Immature natural killer cell (primary cell): ENCODE data around the gene SLC30A3. TPM values are rescaled to one million over a fixed set of nuclear protein-coding genes. Genes with fewer than 3 reads are reported as not detected.
"Not testable (repeated sequence)": the region's sequence is repeated elsewhere in the genome, so short reads cannot be mapped to it uniquely, and the experiment has no call there.

Experiments used
- DNase-seq, 3 donors: peaks; one replicate each; pipeline ENCODE4 v3.0.0; 2022; ENCODE audit warnings: mixed read lengths in 1 of 3
- H3K27ac Mint-ChIP-seq, 6 donors: one replicate each; pipeline ENCODE4 v1.8.0; 2020; ENCODE audit warnings: mixed read lengths in 6 of 6, mild to moderate bottlenecking in 5 of 6, inconsistent platforms in 4 of 6, moderate library complexity in 3 of 6
- H3K27me3 Mint-ChIP-seq, 3 donors: one replicate each; pipeline ENCODE4 v1.8.0; 2020 to 2021; ENCODE audit warnings: low read depth in 3 of 3, mild to moderate bottlenecking in 3 of 3, mixed read lengths in 3 of 3, moderate library complexity in 3 of 3, inconsistent platforms in 1 of 3
- H3K36me3 Mint-ChIP-seq, 3 donors: one replicate each; pipeline ENCODE4 v1.8.0; 2020; ENCODE audit warnings: mixed read lengths in 3 of 3, inconsistent platforms in 2 of 3, mild to moderate bottlenecking in 2 of 3
- H3K4me1 Mint-ChIP-seq, 2 donors: one replicate each; pipeline ENCODE4 v1.8.0; 2020; ENCODE audit warnings: inconsistent platforms in 2 of 2, mild to moderate bottlenecking in 2 of 2, mixed read lengths in 2 of 2, moderate library complexity in 1 of 2
- H3K4me3 Mint-ChIP-seq, 5 donors: one replicate each; pipeline ENCODE4 v1.8.0; 2020; ENCODE audit warnings: mild to moderate bottlenecking in 5 of 5, mixed read lengths in 5 of 5, inconsistent platforms in 3 of 5, moderate library complexity in 3 of 5
- H3K9me3 Mint-ChIP-seq, 6 donors: one replicate each; pipeline ENCODE4 v1.8.0; 2020; ENCODE audit warnings: mild to moderate bottlenecking in 6 of 6, mixed read lengths in 6 of 6, inconsistent platforms in 4 of 6, moderate library complexity in 3 of 6
- polyA plus RNA-seq, 3 donors: library from polyadenylated mRNA; unstranded; fragments of 300-500 nt; fragmentation: Illumina TruSeq; gene quantifications; one replicate each; pipeline ENCODE4 v1.2.3, GENCODE V29; 2021

Gene SLC30A3
- polyA plus RNA-seq, 3 donors from 2014 or later = not detected

DNA sequence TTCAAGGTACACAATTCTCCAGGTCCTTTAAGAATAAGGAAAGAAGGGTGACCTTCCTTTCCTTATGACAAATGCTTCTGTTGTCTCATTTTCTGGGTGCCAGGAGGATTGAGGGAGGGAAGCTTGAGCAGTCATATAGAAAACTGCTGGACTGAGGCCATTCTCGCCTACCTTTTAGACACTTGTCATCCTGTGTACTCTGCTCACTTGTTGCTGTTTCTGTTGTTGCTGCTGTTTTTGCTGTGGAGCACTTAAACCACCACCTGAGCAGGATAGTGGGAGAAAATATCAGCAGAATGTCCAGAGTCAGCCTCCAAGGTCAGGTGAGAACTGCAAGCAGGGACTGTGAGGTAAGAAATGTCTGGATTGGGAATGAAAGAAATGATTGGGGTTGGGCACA lies 15.2 kb upstream of the SLC30A3 start:
- no peaks in the 10 kb centered on the region for H3K4me1 Mint-ChIP-seq
- no peak overlapping the region for H3K27ac Mint-ChIP-seq
- peaks cover 0 to 1% (median 0%) of the 10 kb centered on the region in 6 donors for H3K9me3 Mint-ChIP-seq
- no peaks in the 10 kb centered on the region for H3K36me3 Mint-ChIP-seq
- peaks cover 4 to 16% (median 4%) of the 10 kb centered on the region in 3 donors for H3K27me3 Mint-ChIP-seq
- DNase-seq = no peak
- H3K4me3 Mint-ChIP-seq = no peak overlapping the region

DNA sequence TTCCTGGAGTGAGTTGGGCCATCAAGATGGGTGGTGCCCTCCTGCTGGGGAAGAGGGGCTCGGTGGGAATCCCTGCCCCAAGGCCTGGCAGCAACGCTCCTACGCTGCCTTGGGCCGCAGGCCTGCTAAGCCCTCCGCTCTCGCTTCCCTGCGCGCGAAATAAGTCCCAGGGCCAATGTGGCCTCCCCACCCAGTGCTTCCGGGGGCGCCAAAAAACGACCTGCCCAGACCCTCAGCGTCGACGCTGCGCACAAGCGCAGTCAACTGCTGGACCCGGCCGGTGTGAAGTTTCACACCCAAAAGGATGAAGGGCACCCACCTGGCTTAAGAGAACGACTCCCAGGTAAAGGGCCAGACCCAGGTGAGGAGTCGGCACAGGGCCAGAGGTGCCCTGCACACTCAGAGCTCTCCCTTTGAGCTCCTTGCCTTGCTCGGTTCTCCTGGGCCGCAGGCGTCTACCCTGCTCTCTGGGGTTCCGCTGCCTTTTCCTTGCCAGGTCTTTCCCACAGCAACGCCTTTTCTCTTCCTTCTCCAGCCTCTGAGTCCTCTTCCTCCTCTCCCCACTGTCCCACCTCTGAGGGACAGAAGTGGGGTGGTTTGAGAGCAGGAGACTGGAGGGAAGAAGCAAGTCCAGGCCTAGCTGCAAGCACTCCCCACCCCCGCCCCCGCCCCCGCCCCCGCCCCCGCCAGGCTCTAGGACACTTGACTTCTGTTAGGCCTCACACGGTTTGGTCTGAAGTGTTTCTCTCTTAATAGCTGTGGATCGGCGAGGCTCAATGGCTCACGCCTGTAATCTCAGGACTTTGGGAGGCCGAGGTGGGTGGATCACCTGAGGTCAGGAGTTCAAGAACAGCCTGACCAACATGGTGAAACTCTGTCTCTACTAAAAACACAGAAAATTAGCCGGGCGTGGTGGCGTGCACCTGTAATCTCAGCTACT lies 12.6 kb upstream of the SLC30A3 start, which contains the start of gene DNAJC5G:
Gene DNAJC5G, plus strand, starts transcription at position 223 of the 940 bp plus-strand sequence. CDS start 1,296 bp downstream, outside the sequence.
- Mint-ChIP-seq H3K36me3 (no peaks in the 10 kb centered on the region), H3K4me1 (no peaks in the 10 kb centered on the region), H3K9me3 (peaks cover 0 to 1% (median 0%) of the 10 kb centered on the region in 6 donors), H3K27ac (no peak within 1 kb of the TSS), H3K27me3 (peaks cover 2 to 13% (median 4%) of the 10 kb centered on the region in 3 donors), H3K4me3 (no peak within 1 kb of the TSS)
- DNase-seq = no peak

DNA sequence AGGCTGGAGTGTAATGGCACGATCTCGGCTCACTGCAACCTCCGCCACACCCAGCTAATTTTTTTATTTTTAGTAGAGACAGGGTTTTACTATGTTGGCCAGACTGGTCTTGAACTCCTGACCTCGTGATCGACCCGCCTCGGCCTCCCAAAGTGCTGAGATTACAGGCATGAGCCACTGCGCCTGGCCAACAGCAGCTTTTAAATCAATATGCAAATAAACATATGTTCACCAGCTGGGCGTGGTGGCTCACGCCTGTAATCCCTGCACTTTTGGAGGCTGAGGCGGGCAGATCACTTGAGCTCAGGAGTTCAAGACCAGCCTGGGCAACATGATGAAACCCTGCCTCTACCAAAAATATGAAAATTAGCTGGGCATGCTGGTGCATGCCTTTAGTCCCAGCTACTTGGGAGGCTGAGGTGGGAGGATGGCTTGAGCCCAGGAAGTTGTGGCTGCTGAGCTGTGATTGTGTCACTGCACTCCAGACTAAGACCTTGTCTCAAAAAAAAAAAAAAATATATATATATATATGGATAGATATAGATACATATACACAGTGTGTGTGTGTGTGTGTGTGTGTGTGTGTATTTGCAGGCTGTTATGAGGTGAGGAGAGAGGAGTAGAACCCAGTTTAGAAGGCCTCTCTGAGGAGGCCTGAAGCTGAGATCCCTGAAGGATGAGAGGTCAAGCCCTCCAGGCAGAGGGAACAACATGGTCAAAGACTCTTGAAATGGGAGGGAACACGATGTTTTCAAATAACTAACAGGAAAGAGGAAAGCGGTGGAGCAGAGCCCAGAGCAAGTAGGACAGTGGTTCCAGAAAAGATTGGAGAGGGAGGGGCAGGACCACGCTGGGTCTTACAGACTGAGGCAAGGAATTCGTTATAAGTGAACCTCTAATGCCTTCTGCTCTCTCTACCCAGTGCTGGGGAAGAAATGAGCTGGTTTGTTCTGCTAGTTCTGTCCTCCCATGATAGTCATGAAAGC lies 10.0 kb upstream of the SLC30A3 start:
- H3K9me3 Mint-ChIP-seq, H3K4me1 Mint-ChIP-seq, H3K4me3 Mint-ChIP-seq, H3K27me3 Mint-ChIP-seq, H3K27ac Mint-ChIP-seq, DNase-seq, H3K36me3 Mint-ChIP-seq: not testable (repeated sequence)

DNA sequence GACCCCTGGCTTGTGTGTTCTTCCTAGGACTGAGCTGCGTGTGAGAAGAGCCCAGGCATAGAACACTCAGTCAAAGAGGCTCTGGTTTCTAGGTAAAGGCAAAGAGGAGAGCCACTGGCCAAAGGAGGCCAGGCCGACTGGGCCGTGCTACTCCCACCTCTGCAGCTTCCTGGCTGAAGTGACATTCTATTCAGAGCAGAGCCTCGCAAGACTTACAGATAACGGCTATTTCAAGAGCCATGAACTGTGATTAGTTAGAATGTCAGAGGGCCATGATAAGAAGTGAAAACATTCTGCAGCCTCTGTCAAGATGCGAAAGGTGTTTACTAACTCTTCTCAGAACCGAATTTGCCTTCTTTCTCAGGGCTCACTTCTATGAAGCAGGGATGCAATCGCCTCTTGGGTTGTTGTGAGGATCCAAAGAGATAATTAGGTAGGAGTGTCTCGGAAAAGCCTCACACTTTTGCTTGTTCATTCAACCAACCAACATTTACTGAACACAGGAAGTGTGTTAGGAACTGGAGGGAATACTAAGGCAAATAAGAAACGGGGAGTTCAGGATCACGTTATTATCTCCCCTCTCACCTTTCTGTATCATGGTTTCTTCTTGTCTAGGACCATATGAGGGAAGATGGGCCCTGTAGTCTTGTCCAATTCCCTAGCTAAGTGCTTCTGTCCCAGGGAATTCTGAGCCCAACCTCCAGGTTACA lies 8.9 kb upstream of the SLC30A3 start:
- no peak for DNase-seq
- H3K4me3 Mint-ChIP-seq = no peak overlapping the region
- no peaks in the 10 kb centered on the region for H3K4me1 Mint-ChIP-seq
- H3K36me3 Mint-ChIP-seq = no peaks in the 10 kb centered on the region
- H3K27ac Mint-ChIP-seq = no peak overlapping the region
- peaks cover 0 to 1% (median 0%) of the 10 kb centered on the region in 6 donors for H3K9me3 Mint-ChIP-seq
- H3K27me3 Mint-ChIP-seq = peaks cover 0 to 6% (median 6%) of the 10 kb centered on the region in 3 donors

DNA sequence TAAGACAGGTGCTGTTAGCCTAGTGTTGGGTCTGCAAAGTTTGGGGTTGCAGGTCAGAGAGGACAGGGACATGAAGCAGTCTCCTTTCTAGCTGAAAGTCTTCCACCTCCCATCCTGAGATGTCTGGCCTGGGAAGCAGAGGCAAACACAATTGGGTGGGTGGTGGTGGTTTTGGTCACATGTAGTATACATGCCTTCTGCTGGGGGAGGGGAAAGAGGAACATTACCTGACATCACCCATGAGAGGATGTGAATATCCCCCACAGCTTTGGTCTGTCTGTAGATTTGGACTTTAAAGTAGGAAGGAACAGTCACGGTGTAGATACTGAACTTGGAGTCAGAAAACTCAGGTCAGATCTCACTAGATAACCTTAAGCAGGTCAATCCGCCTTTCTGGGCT lies 7.8 kb upstream of the SLC30A3 start:
- no peaks in the 10 kb centered on the region for H3K36me3 Mint-ChIP-seq
- no peak overlapping the region for H3K27ac Mint-ChIP-seq
- peaks cover 0 to 6% (median 4%) of the 10 kb centered on the region in 3 donors for H3K27me3 Mint-ChIP-seq
- H3K4me1 Mint-ChIP-seq = no peaks in the 10 kb centered on the region
- DNase-seq = no peak
- H3K9me3 Mint-ChIP-seq = peaks cover 0 to 1% (median 0%) of the 10 kb centered on the region in 6 donors
- H3K4me3 Mint-ChIP-seq = no peak overlapping the region

DNA sequence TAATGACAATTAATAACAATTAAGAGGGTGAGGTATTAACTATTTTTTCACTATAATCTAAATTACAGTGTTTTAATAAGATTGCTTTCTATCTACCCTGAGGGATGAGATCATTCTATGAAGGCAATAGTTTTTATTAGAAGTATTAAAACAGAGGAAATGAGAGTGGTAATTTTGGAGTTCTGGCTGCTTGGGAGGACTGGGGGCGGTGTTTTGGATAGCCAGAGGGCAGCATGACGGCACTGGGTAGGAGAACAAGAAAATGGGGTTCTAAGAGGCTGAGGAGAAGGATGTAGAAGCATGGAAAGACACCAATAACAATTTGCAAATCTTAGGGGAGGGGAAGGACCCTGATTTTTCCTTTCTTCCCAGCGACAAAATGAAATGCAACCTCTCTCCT lies 7.3 kb upstream of the SLC30A3 start:
- Mint-ChIP-seq H3K27ac (no peak overlapping the region), H3K4me1 (peaks cover 3 to 4% of the 10 kb centered on the region in 2 donors), H3K4me3 (no peak overlapping the region), H3K27me3 (peaks cover 4 to 10% (median 9%) of the 10 kb centered on the region in 3 donors), H3K36me3 (no peaks in the 10 kb centered on the region), H3K9me3 (peaks cover 0 to 1% (median 0%) of the 10 kb centered on the region in 6 donors)
- DNase-seq = no peak

DNA sequence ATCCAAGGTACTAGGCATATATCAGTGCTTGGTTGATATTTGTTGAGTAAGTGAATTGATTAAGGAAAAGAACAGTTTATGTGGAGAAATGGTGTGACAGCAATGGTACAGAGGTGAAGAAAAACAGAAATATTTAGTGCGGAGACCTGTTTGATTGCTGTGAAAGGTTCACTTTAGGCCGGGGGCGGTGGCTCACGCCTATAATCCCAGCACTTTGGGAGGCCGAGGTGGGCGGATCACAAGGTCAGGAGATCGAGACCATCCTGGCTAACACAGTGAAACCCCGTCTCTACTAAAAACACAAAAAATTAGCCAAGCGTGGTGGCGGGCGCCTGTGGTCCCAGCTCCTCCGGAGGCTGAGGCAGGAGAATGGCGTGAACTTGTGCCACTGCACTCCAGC lies 5.4 kb upstream of the SLC30A3 start:
- H3K4me3 Mint-ChIP-seq, H3K9me3 Mint-ChIP-seq, H3K36me3 Mint-ChIP-seq, DNase-seq, H3K27ac Mint-ChIP-seq: not testable (repeated sequence)
- Mint-ChIP-seq H3K27me3 (peaks cover 8 to 13% (median 12%) of the 10 kb centered on the region in 3 donors), H3K4me1 (peaks cover 16 to 18% of the 10 kb centered on the region in 2 donors)

DNA sequence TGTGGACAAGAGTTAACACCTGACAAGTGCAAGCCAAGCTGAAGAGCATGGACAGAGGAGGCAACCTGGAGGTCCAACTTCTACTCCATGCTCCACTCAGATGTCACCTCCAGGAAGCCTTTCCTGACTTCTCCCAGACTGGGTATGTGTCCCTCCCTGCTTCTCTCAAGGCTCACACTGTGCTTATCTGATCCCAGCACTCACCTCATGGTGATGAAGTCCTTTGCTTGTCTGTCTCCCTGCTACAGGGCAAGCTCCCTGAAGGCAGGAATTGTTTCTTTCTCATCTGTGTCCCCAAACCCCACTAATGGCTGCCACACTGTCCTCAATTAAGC lies 2.7 kb upstream of the SLC30A3 start:
- DNase-seq = no peak
- peaks cover 32 to 33% of the 10 kb centered on the region in 2 donors for H3K4me1 Mint-ChIP-seq

DNA sequence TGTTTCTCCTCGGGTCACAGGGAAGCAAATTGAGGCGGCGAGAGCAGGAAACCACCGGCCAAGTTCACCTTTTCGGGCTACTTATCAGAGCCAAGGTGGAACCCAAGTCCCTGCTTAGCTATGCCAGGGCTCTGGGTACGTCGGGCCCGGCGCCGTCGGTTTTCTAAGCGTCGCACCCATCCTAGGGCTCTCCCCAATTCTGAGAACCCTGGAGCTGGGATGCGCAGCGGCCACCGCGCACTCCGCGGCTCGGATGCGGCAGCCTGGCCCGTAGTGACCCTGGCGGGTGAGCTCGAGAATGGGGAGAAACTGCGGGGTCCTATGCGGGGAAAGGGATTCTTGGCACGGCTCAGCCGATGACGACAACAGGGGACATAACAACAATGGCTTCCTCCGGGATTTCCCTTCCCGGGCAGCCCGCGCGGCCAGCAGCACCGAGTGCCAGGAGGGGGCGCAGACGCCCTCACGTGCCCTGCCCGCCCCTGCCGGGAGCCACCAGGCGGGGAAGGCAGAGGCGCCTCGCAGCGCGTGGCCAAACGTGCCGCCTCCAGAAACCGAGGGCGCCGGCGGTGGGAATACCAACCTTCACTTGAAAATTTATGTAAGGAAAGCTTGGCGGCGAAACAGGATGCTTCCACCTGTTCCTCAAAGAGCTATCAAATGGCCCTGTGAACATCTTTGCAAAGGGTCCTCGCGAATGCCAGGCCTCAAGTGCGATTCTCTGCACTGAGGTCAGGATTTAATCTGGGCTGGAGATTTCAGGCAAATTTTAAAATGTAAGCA lies 2.1 kb upstream of the SLC30A3 start:
- Mint-ChIP-seq H3K36me3 (no peaks in the 10 kb centered on the region), H3K27me3 (peaks cover 22 to 30% (median 24%) of the 10 kb centered on the region in 3 donors), H3K9me3 (peaks cover 0 to 4% (median 0%) of the 10 kb centered on the region in 6 donors), H3K4me3 (peak overlapping the region; percentile 26 to 72 (median 62)), H3K4me1 (peaks cover 32 to 33% of the 10 kb centered on the region in 2 donors), H3K27ac (no peak overlapping the region)
- peak in 2 of 3 donors; percentile 17 to 35 for DNase-seq

More for the DNA sequence above, 2.7 kb upstream of the SLC30A3 start:
- Mint-ChIP-seq H3K27ac (no peak overlapping the region), H3K27me3 (peaks cover 19 to 27% (median 21%) of the 10 kb centered on the region in 3 donors), H3K36me3 (no peaks in the 10 kb centered on the region), H3K4me3 (peak overlapping the region; percentile 23 to 70 (median 42)), H3K9me3 (peaks cover 0 to 4% (median 0%) of the 10 kb centered on the region in 6 donors)

DNA sequence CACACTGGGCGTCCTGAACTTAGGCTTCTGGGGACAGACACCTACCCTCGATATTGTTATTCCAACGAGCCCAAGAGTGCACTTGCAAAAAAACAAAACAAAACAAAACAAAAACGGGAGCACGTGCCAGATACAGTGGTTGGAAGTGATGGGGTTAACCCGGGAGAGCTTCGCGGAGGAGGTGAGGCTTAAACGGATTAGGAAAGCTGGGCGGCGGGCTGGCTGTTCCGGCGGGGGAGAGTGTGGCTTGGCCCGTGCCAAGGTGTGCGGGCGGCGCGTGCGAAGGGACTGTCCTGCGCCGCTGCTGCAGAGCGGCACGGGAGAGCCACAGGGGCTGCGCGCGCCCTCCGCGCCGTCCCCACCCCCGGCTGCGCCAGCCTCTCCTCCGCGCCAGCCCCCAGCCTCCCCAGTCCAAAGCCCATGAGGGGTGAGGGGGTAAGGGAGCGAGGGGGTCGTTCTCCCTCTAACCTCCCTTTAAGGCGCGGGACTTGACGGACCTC lies 1.5 kb upstream of the SLC30A3 start:
- DNase-seq = no peak
- Mint-ChIP-seq H3K4me3 (peak overlapping the region; percentile 49 to 89 (median 85)), H3K4me1 (peaks cover 32 to 33% of the 10 kb centered on the region in 2 donors), H3K27ac (peak overlapping the region in 1 of 6 donors; percentile 68), H3K9me3 (peaks cover 0 to 4% (median 0%) of the 10 kb centered on the region in 6 donors), H3K36me3 (no peaks in the 10 kb centered on the region), H3K27me3 (peaks cover 21 to 34% (median 24%) of the 10 kb centered on the region in 3 donors)

DNA sequence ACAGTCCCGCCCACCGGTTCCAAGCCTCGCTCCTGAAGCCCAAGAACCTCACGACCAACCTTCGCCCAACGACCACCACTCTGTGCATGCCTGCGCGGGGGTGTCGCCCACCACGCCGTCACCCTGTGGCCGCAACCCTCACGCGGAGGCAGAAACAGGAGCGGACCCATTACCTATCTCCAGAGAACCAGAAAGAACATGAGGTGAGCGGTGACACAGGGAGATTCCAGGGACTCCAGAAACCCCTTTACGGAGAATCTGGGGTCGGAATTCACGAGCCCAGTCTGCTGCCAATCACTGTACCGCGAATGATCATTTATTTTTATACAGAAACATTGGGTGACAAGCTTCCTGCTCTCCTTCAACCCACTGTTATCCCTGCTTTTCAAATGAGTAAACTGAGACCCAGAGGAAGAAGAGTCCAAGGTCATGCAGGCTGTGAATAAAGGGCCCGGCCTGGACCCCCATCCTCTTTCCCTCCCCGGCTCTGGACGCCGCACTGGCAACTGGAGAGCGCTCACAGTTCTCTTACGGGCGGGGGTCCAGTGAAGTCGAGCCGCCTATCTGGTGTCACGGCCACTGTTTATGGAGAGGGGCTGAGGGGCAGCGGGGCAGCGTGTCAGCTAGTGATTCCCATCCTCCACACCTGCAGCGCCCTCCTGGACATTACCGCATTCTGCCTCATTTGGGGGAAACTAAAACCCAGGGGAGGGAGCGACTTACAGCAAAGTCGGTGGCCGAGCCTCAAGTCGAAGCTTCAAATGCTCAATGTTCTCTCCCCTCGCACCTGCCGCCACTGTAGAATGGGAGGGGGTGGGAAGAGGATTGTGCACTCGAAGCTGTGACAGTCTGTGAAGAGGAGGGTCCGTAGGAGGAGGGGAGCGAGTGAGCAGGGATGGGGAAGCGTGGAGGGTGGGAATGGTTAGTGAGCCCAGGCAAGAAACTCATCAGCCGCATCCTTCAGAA lies 723 bp upstream of the SLC30A3 start:
- Mint-ChIP-seq H3K9me3 (peaks cover 0 to 4% (median 0%) of the 10 kb centered on the region in 6 donors), H3K4me3 (peak overlapping the region; percentile 72 to 89 (median 85)), H3K36me3 (no peaks in the 10 kb centered on the region), H3K27me3 (peaks cover 21 to 34% (median 27%) of the 10 kb centered on the region in 3 donors), H3K4me1 (peaks cover 32 to 33% of the 10 kb centered on the region in 2 donors), H3K27ac (no peak overlapping the region)
- no peak for DNase-seq
